ENCODE results near the gene ASTN2.

GRCh38 chr9:116564266-116564793 is 850.5 kb downstream of the ASTN2 start:
- TF ChIP-seq CTCF (IDR thresholded peaks at IDR 0.05) (no peak), POLR2A (IDR thresholded peaks at IDR 0.05) (no peak)

All from right lobe of liver (tissue), 4 donors.